Adrenal gland (tissue), 5 donors: Measurements from ENCODE around the gene UNC5C.

ENCODE experiments used
- CTCF ChIP-seq, 6 experiments: fragments of 450-650 bp in 4 of 6; fragments of 200-600 bp in 2 of 6; sonication (generic) in 1 of 6; IDR thresholded peaks; 1 replicate in 5 of 6; 2 replicates in 1 of 6; pipeline versions ENCODE4 v1.5.1 to v1.8.0; 2016 to 2021; ENCODE audit warnings: antibody characterized with exemption in 6 of 6, mild to moderate bottlenecking in 2 of 6, moderate library complexity in 1 of 6
- POLR2A ChIP-seq, 2 donors: fragments of 450-650 bp; IDR thresholded peaks; one replicate each; pipeline ENCODE4 v1.6.1; 2017; ENCODE audit warnings: antibody characterized with exemption in 2 of 2, mild to moderate bottlenecking in 2 of 2, moderate library complexity in 1 of 2
- donor health status: DM: no; HTN: no; CAD: no.

- TF ChIP-seq CTCF (IDR thresholded peaks at IDR 0.05) = no peak
- no peak for TF ChIP-seq POLR2A (IDR thresholded peaks at IDR 0.05)
These were observed 70.1 kb downstream of the UNC5C start for GRCh38 chr4:95478679-95479078.
